Heart left ventricle (tissue), 13 donors: ENCODE data around the gene SLC9A9.

ENCODE experiments used
- POLR2A ChIP-seq, 2 donors: fragments of 450-650 bp; IDR thresholded peaks; one replicate each; pipeline ENCODE4 v1.6.1; 2017; ENCODE audit warnings: antibody characterized with exemption in 2 of 2, mild to moderate bottlenecking in 2 of 2, moderate library complexity in 2 of 2
- TF ChIP-seq, protein P1 (sequence below), 12 donors: fragments of 200-600 bp; sonication (generic) in 4 of 12; IDR thresholded peaks; one replicate each; pipeline versions ENCODE4 v1.5.0 to v1.8.0; 2018 to 2022; ENCODE audit warnings: antibody characterized with exemption in 12 of 12, mild to moderate bottlenecking in 5 of 12
- donor health status: ischemic (EF 13 %, LVEDD 7.1; RV severe dilation, severe dysfunction).
- donor health status: DM: no; HTN: yes; CAD: no.
- donor health status: DM: no; HTN: no; CAD: no.
- donor health status: ischemic (EF 25% LVEDD 6.9; RV normal size, moderate dysfunction).
- donor health status: ischemic (EF 25% LVEDD 5.7; RV mildly dilated, moderate dysfunction).
- donor health status: ischemic (EF 35%, LVEDD 5.7; RV mildly dilated, moderate dysfunction).
- donor health status: nonischemic (EF 11% LVEDD 7.7; RV severe dilation, severe dysfunction).
- donor health status: DM: yes; HTN: yes; CAD: no.
- donor health status: PGD.
- donor health status: ischemic (EF 29% LVEDD 5.4; RV normal size, mild dysfunction).
- donor health status: nonischemic (EF 23%, LVEDD 6.1; RV moderate dilation, normal function).

DNA sequence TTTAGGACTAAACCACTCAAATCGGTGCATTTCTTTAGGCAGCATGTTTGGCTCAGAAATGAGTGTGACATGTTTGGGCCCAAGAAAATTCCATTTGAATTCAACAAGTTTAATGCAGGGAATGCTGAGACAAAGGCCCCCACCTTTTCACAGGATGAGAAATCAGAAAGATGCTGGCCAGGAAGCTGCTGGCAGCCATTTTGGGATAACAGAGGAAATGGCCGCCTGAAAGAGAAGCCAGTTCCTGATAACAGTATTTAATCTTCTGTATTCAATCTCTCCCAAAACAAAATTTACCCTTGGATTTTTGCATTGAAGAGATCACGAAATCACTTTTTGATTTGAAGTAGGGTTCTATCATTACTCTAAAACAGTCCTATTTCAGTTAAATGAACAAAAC, 350.9 kb downstream of the SLC9A9 start:
- TF ChIP-seq, protein P1, sequence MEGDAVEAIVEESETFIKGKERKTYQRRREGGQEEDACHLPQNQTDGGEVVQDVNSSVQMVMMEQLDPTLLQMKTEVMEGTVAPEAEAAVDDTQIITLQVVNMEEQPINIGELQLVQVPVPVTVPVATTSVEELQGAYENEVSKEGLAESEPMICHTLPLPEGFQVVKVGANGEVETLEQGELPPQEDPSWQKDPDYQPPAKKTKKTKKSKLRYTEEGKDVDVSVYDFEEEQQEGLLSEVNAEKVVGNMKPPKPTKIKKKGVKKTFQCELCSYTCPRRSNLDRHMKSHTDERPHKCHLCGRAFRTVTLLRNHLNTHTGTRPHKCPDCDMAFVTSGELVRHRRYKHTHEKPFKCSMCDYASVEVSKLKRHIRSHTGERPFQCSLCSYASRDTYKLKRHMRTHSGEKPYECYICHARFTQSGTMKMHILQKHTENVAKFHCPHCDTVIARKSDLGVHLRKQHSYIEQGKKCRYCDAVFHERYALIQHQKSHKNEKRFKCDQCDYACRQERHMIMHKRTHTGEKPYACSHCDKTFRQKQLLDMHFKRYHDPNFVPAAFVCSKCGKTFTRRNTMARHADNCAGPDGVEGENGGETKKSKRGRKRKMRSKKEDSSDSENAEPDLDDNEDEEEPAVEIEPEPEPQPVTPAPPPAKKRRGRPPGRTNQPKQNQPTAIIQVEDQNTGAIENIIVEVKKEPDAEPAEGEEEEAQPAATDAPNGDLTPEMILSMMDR (IDR thresholded peaks at IDR 0.05), result no peak
- no peak for TF ChIP-seq POLR2A (IDR thresholded peaks at IDR 0.05)
